ENCODE data around the gene HCN1.

DNA sequence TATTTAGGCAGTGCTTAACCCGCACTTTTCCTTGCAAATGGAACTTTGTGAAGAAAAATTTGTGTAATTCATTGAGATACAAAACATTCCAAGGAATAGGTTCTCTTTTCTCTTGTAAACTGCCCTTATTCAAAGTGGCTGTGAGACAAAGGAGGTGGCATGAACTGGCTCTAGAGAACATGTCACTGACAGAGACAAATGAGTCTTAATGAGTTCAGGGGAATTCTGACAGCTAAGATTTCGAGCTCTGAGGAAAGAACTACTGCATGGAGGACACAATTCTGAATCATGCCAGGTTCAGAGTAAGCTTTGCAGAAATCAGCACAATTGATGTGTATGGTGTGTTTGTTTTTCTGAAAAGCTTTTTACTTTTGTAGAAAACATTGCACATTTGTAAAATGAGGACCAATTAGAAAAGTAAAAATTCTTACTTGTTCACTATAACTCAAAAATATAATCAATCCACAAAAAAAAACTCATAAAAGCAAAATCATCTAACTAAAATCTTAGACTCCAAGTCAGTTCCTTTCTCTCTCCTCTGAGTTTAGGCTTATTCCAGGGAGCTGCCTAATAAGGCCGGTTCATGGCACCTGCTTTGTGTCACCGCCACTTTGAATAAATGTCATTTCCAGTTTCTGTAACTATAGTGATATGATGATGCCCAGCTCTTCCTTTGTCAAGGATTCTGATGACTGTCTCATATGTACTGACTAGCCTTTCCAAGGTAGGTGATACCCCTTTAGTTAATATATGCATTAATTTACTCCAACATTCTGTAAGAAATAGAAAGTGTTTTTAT, 163.2 kb downstream of the HCN1 start:
- no peak for TF ChIP-seq GATA2 (IDR thresholded peaks at IDR 0.05; ENCODE audit: low read depth, low read length)
- no peak for TF ChIP-seq GATA3 (IDR thresholded peaks at IDR 0.05; ENCODE audit: low read depth, low read length)

All from SH-SY5Y (cell line).